ENCODE results near the gene ZNF445.

DNA sequence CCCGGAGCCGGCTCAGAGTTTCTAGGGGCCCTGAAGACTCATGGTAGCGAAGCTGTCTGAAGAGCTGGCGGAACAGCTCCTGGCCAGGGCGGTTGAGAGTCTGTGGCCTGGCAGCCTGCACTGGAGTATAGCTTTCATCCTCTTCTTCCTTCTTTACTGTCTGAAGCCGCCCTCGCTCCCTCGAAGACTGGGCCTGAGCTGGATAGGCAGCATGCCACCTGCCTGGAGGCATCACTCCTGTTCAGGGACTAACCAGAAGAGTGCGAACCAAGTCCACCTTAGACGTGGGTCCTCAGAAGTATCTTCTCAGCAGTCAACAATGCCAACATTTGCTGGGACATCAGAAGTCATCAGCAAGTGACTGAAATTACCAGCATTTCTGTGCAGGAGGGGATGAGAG is 22.2 kb downstream of the ZNF445 start:
- no peak for TF ChIP-seq FOXM1 (IDR thresholded peaks at IDR 0.05; ENCODE audit: borderline replicate concordance, low read depth)
- TF ChIP-seq CEBPB (IDR thresholded peaks at IDR 0.05) = no peak
- TF ChIP-seq, protein P1, sequence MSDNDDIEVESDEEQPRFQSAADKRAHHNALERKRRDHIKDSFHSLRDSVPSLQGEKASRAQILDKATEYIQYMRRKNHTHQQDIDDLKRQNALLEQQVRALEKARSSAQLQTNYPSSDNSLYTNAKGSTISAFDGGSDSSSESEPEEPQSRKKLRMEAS (IDR thresholded peaks at IDR 0.05) = no peak
- no peak for TF ChIP-seq EP300 (IDR thresholded peaks at IDR 0.05; ENCODE audit: borderline replicate concordance)
- TF ChIP-seq, protein P2, sequence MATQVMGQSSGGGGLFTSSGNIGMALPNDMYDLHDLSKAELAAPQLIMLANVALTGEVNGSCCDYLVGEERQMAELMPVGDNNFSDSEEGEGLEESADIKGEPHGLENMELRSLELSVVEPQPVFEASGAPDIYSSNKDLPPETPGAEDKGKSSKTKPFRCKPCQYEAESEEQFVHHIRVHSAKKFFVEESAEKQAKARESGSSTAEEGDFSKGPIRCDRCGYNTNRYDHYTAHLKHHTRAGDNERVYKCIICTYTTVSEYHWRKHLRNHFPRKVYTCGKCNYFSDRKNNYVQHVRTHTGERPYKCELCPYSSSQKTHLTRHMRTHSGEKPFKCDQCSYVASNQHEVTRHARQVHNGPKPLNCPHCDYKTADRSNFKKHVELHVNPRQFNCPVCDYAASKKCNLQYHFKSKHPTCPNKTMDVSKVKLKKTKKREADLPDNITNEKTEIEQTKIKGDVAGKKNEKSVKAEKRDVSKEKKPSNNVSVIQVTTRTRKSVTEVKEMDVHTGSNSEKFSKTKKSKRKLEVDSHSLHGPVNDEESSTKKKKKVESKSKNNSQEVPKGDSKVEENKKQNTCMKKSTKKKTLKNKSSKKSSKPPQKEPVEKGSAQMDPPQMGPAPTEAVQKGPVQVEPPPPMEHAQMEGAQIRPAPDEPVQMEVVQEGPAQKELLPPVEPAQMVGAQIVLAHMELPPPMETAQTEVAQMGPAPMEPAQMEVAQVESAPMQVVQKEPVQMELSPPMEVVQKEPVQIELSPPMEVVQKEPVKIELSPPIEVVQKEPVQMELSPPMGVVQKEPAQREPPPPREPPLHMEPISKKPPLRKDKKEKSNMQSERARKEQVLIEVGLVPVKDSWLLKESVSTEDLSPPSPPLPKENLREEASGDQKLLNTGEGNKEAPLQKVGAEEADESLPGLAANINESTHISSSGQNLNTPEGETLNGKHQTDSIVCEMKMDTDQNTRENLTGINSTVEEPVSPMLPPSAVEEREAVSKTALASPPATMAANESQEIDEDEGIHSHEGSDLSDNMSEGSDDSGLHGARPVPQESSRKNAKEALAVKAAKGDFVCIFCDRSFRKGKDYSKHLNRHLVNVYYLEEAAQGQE (IDR thresholded peaks at IDR 0.05; ENCODE audit: low read depth) = no peak
- no peak for TF ChIP-seq TAF1 (IDR thresholded peaks at IDR 0.05; ENCODE audit: low read depth)
- no peak for TF ChIP-seq RAD21 (IDR thresholded peaks at IDR 0.05; ENCODE audit: low read depth)
- TF ChIP-seq, protein P3, sequence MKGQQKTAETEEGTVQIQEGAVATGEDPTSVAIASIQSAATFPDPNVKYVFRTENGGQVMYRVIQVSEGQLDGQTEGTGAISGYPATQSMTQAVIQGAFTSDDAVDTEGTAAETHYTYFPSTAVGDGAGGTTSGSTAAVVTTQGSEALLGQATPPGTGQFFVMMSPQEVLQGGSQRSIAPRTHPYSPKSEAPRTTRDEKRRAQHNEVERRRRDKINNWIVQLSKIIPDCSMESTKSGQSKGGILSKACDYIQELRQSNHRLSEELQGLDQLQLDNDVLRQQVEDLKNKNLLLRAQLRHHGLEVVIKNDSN (IDR thresholded peaks at IDR 0.05) = no peak
- no peak for TF ChIP-seq TCF12 (IDR thresholded peaks at IDR 0.05; ENCODE audit: low read depth)
- no peak for TF ChIP-seq YY1 (IDR thresholded peaks at IDR 0.05; ENCODE audit: low read depth)
- no peak for TF ChIP-seq EGR1 (IDR thresholded peaks at IDR 0.05)
- TF ChIP-seq CREB1 (IDR thresholded peaks at IDR 0.05; ENCODE audit: low read depth) = no peak
- no peak for TF ChIP-seq TEAD4 (IDR thresholded peaks at IDR 0.05)
- no peak for TF ChIP-seq NFIC (IDR thresholded peaks at IDR 0.05)
